Measurements from ENCODE around the gene NUP58.

The NUP58 gene

DNA sequence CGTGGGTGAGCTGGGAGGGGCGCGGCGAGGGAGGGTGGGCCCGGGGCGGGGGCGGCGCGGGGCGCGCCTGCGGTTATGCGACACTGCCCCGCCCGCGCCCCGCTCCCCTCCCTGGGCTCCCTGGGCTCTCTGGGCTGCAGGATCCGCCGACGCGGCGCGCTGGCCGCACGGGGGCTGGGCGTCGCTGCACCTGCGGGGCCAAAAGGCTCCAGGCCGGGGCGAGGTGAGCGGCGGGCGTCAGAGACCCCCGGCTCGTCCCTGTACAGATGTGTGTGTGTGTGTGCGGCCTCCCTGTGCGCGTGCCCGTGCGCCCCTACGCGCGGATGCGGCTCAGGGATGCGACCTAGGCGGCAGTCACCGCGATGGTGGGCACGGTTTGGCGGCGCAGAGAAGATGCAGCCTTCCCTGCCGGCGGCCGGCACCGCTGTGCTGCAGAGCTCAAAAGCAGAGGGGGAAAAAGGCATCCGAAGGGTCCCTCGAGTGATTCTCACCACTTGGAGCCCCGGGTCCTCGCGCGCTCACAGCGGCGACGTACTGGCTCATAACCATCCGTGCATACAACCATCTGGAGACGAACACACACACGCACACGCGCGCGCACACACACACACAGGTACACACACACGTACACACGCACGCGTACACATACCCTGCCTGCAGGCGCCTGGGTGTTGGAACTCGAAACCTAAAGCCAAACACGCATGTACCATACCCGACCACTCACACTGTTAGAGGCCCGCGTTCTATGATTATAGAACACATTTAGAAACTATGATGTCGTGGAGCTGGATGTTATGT is 71.1 kb downstream of the NUP58 start:
- no peak overlapping the region for H3K4me3 ChIP-seq (ENCODE audit: low read depth in 1 of 2, low read length in 2 of 2)
- no peaks in the 10 kb centered on the region for H3K79me2 ChIP-seq (ENCODE audit: insufficient read depth, low read length)
- H3K27me3 ChIP-seq (ENCODE audit: insufficient read depth, low read length, poor library complexity), result peaks cover 12% of the 10 kb centered on the region
- H3K27ac ChIP-seq (ENCODE audit: low read length), result no peak overlapping the region
- H3K4me2 ChIP-seq (ENCODE audit: insufficient read depth, low read length), result no peak overlapping the region
- no peaks in the 10 kb centered on the region for H3K36me3 ChIP-seq (ENCODE audit: insufficient read depth, low read length)
- no peak for TF ChIP-seq EZH2 (IDR thresholded peaks at IDR 0.05; ENCODE audit: borderline replicate concordance, low read depth, low read length, severe bottlenecking)
- TF ChIP-seq, protein P1, sequence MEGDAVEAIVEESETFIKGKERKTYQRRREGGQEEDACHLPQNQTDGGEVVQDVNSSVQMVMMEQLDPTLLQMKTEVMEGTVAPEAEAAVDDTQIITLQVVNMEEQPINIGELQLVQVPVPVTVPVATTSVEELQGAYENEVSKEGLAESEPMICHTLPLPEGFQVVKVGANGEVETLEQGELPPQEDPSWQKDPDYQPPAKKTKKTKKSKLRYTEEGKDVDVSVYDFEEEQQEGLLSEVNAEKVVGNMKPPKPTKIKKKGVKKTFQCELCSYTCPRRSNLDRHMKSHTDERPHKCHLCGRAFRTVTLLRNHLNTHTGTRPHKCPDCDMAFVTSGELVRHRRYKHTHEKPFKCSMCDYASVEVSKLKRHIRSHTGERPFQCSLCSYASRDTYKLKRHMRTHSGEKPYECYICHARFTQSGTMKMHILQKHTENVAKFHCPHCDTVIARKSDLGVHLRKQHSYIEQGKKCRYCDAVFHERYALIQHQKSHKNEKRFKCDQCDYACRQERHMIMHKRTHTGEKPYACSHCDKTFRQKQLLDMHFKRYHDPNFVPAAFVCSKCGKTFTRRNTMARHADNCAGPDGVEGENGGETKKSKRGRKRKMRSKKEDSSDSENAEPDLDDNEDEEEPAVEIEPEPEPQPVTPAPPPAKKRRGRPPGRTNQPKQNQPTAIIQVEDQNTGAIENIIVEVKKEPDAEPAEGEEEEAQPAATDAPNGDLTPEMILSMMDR (IDR thresholded peaks at IDR 0.05; ENCODE audit: borderline replicate concordance, extremely low read depth, low read length, poor library complexity, severe bottlenecking), result no peak
- H2AFZ ChIP-seq (ENCODE audit: low read depth, low read length), result no peak overlapping the region
- no peaks in the 10 kb centered on the region for H4K20me1 ChIP-seq (ENCODE audit: insufficient read depth, low read length)
- ATAC-seq (ENCODE audit: insufficient read depth, low read depth) (no peak), DNase-seq (no peak)
- no peak overlapping the region for H3K9ac ChIP-seq (ENCODE audit: low read depth, low read length)
- H3K4me1 ChIP-seq (ENCODE audit: insufficient read depth, low read length), result no peaks in the 10 kb centered on the region
- no peaks in the 10 kb centered on the region for H3K9me3 ChIP-seq (ENCODE audit: insufficient read depth, low read length, severe bottlenecking)

DNA sequence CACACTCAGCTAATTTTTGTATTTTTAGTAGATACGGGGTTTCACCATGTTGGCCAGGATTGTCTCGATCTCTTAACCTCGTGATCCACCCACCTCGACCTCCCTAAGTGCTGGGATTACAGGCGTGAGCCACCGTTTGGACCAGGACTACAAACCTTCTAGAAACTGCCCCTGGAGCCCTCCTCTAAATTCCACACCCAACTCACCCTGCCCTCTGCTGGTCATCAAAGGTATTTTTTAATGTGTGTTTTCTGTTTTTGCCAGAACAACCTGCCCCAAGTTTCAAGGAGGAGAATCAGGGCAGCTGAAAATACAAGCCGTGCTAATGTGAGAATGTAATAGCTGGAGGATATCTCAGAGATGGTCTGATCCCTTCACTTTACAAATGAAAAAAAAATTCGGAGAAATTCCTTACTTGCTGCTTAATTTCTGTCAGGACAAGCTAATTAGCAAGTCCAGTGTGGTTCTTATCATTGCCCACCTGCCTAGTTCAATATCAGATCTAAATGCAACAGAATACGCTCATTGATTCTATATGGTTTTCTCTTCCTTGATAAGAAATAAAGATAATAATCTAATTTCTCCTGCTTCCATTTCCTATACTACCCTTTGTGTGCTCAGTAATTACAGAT is 74.4 kb downstream of the NUP58 start:
- H3K36me3 ChIP-seq (ENCODE audit: insufficient read depth, low read length), result no peaks in the 10 kb centered on the region
- ATAC-seq (ENCODE audit: insufficient read depth, low read depth), result peak; percentile 67; the same call in 2 of the 3 replicates
- no peak overlapping the region for H3K9ac ChIP-seq (ENCODE audit: low read depth, low read length)
- no peaks in the 10 kb centered on the region for H3K4me1 ChIP-seq (ENCODE audit: insufficient read depth, low read length)
- H3K4me3 ChIP-seq (ENCODE audit: low read depth in 1 of 2, low read length in 2 of 2), result no peak overlapping the region
- H3K27ac ChIP-seq (ENCODE audit: low read length), result no peak overlapping the region
- no peak overlapping the region for H2AFZ ChIP-seq (ENCODE audit: low read depth, low read length)
- peaks cover 3% of the 10 kb centered on the region for H3K27me3 ChIP-seq (ENCODE audit: insufficient read depth, low read length, poor library complexity)
- DNase-seq, result peak; percentile 50
- no peaks in the 10 kb centered on the region for H3K9me3 ChIP-seq (ENCODE audit: insufficient read depth, low read length, severe bottlenecking)
- H3K79me2 ChIP-seq (ENCODE audit: insufficient read depth, low read length), result no peaks in the 10 kb centered on the region
- H3K4me2 ChIP-seq (ENCODE audit: insufficient read depth, low read length), result peak overlapping the region; percentile 24; the same call in 1 of the 2 replicates
- no peak for TF ChIP-seq EZH2 (IDR thresholded peaks at IDR 0.05; ENCODE audit: borderline replicate concordance, low read depth, low read length, severe bottlenecking)
- TF ChIP-seq, protein P1 (IDR thresholded peaks at IDR 0.05; ENCODE audit: borderline replicate concordance, extremely low read depth, low read length, poor library complexity, severe bottlenecking), result peak; percentile 75
- H4K20me1 ChIP-seq (ENCODE audit: insufficient read depth, low read length), result no peaks in the 10 kb centered on the region

DNA sequence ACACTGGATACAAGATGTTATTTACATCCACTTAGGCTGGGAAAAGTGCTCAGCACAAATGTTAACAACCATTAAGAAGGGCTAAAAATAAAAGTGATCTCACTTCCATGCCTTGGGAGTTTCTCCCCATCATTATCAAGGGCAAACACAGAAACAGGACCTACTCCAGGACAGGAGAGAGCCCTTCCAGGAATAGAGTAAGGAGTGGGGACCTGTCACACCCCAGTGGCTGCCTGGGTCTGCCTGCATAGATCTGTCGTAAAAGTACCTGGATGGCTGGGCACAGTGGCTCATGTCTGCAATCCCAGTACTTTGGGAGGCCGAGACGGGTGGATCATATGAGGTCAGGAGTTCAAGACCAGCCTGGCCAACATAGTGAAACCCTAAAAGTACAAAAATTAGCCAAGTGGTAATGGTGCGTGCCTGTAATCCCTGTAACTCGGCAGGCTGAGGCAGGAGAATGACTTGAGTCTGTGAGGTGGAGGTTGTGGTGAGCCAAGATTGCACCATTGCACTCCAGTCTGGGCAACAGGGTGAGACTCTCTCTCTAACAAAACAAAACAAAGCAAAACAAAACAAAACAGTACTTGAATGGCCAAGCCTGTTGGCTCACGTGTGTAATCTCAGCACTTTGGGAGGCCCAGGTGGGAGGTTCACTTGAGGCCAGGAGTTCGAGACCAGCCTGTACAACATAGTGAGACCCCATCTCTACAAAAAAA is 76.0 kb downstream of the NUP58 start:
- H3K27me3 ChIP-seq (ENCODE audit: insufficient read depth, low read length, poor library complexity), result peaks cover 5% of the 10 kb centered on the region
- no peak overlapping the region for H2AFZ ChIP-seq (ENCODE audit: low read depth, low read length)
- DNase-seq (no peak), ATAC-seq (ENCODE audit: insufficient read depth, low read depth) (no peak)
- no peaks in the 10 kb centered on the region for H3K36me3 ChIP-seq (ENCODE audit: insufficient read depth, low read length)
- no peaks in the 10 kb centered on the region for H4K20me1 ChIP-seq (ENCODE audit: insufficient read depth, low read length)
- H3K4me3 ChIP-seq (ENCODE audit: low read depth in 1 of 2, low read length in 2 of 2), result no peak overlapping the region
- H3K4me1 ChIP-seq (ENCODE audit: insufficient read depth, low read length), result no peaks in the 10 kb centered on the region
- no peaks in the 10 kb centered on the region for H3K9me3 ChIP-seq (ENCODE audit: insufficient read depth, low read length, severe bottlenecking)
- H3K79me2 ChIP-seq (ENCODE audit: insufficient read depth, low read length), result no peaks in the 10 kb centered on the region
- H3K9ac ChIP-seq (ENCODE audit: low read depth, low read length), result no peak overlapping the region
- H3K27ac ChIP-seq (ENCODE audit: low read length), result no peak overlapping the region
- no peak for TF ChIP-seq EZH2 (IDR thresholded peaks at IDR 0.05; ENCODE audit: borderline replicate concordance, low read depth, low read length, severe bottlenecking)
- TF ChIP-seq, protein P1 (IDR thresholded peaks at IDR 0.05; ENCODE audit: borderline replicate concordance, extremely low read depth, low read length, poor library complexity, severe bottlenecking), result no peak
- no peak overlapping the region for H3K4me2 ChIP-seq (ENCODE audit: insufficient read depth, low read length)
